Skeletal muscle satellite cell (primary cell): ENCODE measurements around the gene TLR4.
A peak's percentile ranks its signal among the peaks of the same experiment; 100 is the strongest.

Experiments
- H3K27me3 ChIP-seq: 2 replicates; pipeline ENCODE4 v1.7.0; 2013; ENCODE audit warnings: low read length; ENCODE audit not compliant: control insufficient read depth, insufficient read depth
- H3K36me3 ChIP-seq: 2 replicates; pipeline ENCODE4 v1.7.0; 2013; ENCODE audit warnings: mild to moderate bottlenecking, control low read depth, low read length; ENCODE audit not compliant: insufficient read depth
- H3K4me1 ChIP-seq: 2 replicates; pipeline ENCODE4 v1.7.0; 2013; ENCODE audit warnings: low read length; ENCODE audit not compliant: control insufficient read depth, insufficient read depth
- H3K4me2 ChIP-seq: 2 replicates; pipeline ENCODE4 v1.7.0; 2013; ENCODE audit warnings: mild to moderate bottlenecking, low read length
- H3K4me3 ChIP-seq: 2 replicates; pipeline ENCODE4 v1.7.0; 2013; ENCODE audit warnings: low read length
- H3K9ac ChIP-seq: 2 replicates; pipeline ENCODE4 v1.7.0; 2013; ENCODE audit warnings: mild to moderate bottlenecking, low read depth, low read length, moderate library complexity
- H3K9me3 ChIP-seq: replicated peaks from 2 replicates; pipeline ENCODE4 v1.7.0; 2013; ENCODE audit warnings: mild to moderate bottlenecking, control low read depth, low read length

TLR4 gene

DNA sequence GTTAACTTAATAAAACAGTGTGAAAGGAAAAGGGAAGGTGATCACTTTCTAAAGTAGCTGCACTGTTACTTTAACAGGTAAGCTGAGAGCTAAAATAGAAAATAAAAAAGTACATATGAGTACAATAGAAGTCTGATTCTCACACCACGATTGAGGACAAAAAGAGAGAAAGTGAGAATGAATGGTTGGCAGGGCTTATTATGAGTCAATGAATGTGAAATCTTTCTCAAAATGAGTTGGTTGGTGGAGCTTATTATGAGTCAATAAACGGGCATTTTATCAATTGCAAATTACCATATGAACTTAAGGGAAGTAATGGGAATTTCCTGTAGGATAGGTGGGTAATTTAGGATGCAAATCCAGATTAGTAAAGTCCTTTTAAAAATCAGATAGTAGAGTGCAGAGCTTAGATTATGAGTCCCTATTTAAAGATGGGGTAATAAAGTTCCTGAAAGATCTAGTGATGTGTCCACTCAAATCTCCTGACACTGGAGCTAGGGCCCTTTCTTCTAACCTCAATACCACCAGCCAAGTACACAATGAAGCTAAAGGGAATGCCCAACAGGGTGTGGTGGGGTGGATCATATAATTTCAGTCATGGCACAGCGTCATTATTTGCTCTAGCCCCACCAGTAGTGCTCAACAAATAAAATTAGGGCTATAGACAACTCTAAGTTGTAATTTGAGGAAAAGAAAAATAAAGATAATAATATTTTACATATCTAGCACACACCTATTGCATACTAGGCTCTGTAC, 21.1 kb upstream of the TLR4 start:
- H3K4me3 ChIP-seq: no peak overlapping the region
- no peaks in the 10 kb centered on the region for H3K27me3 ChIP-seq
- no peaks in the 10 kb centered on the region for H3K36me3 ChIP-seq
- H3K9ac ChIP-seq: no peak overlapping the region
- H3K4me2 ChIP-seq: peak overlapping the region; percentile 54
- H3K4me1 ChIP-seq: peaks cover 24% of the 10 kb centered on the region
- no peaks in the 10 kb centered on the region for H3K9me3 ChIP-seq

DNA sequence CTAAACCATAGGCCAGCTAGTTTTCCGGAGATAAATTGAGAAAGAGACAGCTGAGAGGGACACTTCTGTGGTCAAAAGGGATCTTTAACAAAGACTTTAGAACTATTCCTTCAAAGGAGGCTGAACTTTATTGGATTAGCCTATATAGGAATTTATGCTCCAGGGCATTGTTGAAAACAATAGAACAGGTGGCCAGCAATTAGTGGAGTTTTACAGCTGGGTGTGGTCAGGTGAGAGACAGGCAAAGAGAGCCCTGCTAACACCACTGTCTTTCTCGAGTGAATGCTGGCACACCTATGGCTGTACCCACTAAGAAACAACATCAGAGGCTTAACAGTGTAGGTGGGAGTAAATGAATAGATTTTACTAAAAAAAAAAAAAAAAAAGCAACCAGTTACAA, 16.7 kb upstream of the TLR4 start:
- no peak overlapping the region for H3K9ac ChIP-seq
- no peaks in the 10 kb centered on the region for H3K27me3 ChIP-seq
- no peaks in the 10 kb centered on the region for H3K36me3 ChIP-seq
- H3K9me3 ChIP-seq: no peaks in the 10 kb centered on the region
- no peak overlapping the region for H3K4me3 ChIP-seq
- H3K4me1 ChIP-seq: peaks cover 20% of the 10 kb centered on the region
- no peak overlapping the region for H3K4me2 ChIP-seq

DNA sequence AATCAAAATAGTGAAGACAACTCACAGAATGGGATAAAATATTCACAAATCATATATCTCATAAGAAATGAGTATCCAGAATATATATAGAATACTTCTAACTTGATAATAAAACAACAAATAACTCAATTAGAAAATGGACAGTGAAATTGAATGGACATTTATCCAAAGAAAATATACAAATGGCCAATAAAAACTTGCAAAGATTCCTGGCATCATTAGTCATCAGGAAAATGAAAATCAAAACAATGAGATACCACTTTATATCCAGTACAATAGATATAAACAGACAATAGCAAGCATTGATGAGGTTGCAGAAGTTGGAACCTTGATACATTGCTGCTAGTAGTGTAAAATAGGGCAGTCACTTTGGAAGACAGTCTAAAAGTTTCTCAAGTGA, 12.8 kb upstream of the TLR4 start:
- Histone ChIP-seq H3K9me3 (no peaks in the 10 kb centered on the region), H3K36me3 (no peaks in the 10 kb centered on the region), H3K4me2 (peak overlapping the region; percentile 33), H3K27me3 (no peaks in the 10 kb centered on the region), H3K4me1 (peaks cover 27% of the 10 kb centered on the region), H3K9ac (no peak overlapping the region), H3K4me3 (no peak overlapping the region)

DNA sequence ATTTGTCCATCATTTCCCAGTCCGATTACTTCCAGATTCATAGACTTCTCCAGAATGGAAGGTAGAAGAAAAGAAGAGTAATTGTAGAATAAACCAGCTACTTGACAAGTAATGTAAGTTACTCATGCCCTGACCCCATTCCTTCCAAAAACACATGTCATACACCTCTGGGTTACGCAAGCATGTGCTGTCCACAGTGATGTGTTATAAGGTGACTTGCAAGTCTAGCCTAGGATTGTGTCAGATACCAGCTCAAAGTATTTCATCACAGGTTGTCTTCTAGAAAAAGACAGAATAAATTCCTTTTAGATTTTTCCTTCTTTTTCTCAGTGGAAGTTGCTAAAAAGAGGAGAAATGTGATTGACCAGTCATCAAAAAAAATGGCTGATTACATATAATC, 8.0 kb upstream of the TLR4 start:
- Histone ChIP-seq H3K4me2 (no peak overlapping the region), H3K4me3 (no peak overlapping the region), H3K9ac (no peak overlapping the region), H3K36me3 (no peaks in the 10 kb centered on the region), H3K27me3 (no peaks in the 10 kb centered on the region), H3K4me1 (peaks cover 21% of the 10 kb centered on the region), H3K9me3 (no peaks in the 10 kb centered on the region)

DNA sequence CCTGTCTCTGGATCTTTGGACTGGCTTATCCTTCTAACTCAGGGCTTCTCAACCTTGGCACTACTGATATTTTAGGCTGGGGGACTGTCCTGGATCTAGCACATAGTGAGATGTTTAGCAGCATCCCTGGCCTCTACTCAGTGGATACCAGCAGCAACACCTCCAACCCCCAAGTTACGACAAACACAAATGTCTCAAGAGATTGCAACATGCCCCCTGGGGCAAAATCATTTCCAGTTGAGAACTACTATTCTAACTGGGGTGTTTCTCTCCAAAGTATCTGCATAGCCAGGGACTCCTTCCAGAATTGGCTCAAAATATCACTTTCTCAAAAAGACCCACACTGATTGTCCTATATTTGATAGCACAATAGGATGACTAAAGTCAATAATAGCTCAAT, 7.2 kb upstream of the TLR4 start:
- no peak overlapping the region for H3K4me3 ChIP-seq
- H3K9me3 ChIP-seq: no peaks in the 10 kb centered on the region
- no peak overlapping the region for H3K9ac ChIP-seq
- peaks cover 16% of the 10 kb centered on the region for H3K4me1 ChIP-seq
- H3K27me3 ChIP-seq: no peaks in the 10 kb centered on the region
- no peaks in the 10 kb centered on the region for H3K36me3 ChIP-seq
- no peak overlapping the region for H3K4me2 ChIP-seq

DNA sequence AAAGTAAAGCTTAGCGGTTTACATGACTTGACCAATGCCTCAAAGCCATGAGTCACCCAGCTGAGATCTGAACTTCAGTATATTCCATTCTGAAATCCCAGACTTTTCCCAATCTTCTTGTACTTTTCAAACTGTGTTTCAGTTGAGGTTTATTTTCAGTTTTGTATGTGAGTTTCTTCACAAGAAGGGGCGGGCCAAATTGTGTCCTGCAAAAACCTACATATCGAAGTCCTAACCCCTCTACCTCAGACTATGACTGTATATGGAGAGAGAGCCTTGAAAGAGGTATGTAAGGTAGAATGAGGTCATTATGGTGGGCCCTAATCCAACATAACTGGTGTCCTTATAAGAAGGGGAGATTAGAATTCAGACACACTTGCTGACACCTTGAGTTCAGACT, 666 bp upstream of the TLR4 start:
- Histone ChIP-seq H3K4me2 (peak overlapping the region; percentile 82), H3K27me3 (no peaks in the 10 kb centered on the region), H3K9me3 (no peaks in the 10 kb centered on the region), H3K36me3 (peaks cover 25% of the 10 kb centered on the region), H3K4me1 (peaks cover 28% of the 10 kb centered on the region), H3K9ac (peak overlapping the region; percentile 89), H3K4me3 (peak overlapping the region; percentile 73)

DNA sequence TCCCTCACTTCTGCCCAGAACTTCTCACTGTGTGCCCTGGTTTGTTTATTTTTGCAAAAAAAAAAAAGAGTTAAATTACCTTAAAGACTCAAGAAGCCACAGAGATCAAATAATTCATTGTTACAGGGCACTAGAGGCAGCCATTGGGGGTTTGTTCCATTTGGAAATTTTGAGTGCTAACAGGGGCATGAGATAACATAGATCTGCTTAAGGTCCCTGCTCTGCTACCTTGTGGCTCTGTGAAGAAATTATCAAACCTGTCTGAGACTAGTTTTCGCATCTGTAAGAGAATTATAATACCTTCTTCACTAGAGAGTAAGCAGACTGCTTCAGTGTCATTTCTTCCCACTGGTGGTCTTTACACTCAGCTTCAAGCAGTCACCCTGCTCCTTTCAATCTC, 394 bp downstream of the TLR4 start:
- peak overlapping the region; percentile 89 for H3K9ac ChIP-seq
- peak overlapping the region; percentile 73 for H3K4me3 ChIP-seq
- peaks cover 28% of the 10 kb centered on the region for H3K4me1 ChIP-seq
- peak overlapping the region; percentile 82 for H3K4me2 ChIP-seq
- H3K9me3 ChIP-seq: no peaks in the 10 kb centered on the region
- H3K36me3 ChIP-seq: peaks cover 34% of the 10 kb centered on the region
- no peaks in the 10 kb centered on the region for H3K27me3 ChIP-seq

DNA sequence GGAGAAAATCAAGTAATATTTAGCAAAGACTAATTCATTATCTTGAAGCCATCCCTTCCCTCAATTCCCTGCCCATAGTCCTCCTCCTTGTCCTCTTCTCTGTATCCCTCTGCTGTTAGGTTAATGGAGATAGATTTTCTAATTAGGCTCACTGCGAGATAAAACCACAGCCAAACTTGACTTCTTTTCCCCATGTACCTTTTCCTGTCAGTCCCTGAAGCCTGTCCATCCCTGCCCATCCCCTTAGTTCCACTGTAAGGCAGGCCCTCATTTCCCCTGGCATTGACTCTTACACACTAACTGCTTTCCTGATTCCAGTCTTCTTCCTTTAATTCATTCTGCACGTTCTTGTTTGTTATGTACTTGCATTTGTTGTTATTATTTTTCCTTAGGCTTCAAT, 1.2 kb downstream of the TLR4 start:
- peak overlapping the region; percentile 73 for H3K4me3 ChIP-seq
- H3K9ac ChIP-seq: peak overlapping the region; percentile 89
- H3K4me2 ChIP-seq: peak overlapping the region; percentile 82
- no peaks in the 10 kb centered on the region for H3K9me3 ChIP-seq
- H3K4me1 ChIP-seq: peaks cover 28% of the 10 kb centered on the region
- H3K36me3 ChIP-seq: peaks cover 39% of the 10 kb centered on the region
- no peaks in the 10 kb centered on the region for H3K27me3 ChIP-seq

DNA sequence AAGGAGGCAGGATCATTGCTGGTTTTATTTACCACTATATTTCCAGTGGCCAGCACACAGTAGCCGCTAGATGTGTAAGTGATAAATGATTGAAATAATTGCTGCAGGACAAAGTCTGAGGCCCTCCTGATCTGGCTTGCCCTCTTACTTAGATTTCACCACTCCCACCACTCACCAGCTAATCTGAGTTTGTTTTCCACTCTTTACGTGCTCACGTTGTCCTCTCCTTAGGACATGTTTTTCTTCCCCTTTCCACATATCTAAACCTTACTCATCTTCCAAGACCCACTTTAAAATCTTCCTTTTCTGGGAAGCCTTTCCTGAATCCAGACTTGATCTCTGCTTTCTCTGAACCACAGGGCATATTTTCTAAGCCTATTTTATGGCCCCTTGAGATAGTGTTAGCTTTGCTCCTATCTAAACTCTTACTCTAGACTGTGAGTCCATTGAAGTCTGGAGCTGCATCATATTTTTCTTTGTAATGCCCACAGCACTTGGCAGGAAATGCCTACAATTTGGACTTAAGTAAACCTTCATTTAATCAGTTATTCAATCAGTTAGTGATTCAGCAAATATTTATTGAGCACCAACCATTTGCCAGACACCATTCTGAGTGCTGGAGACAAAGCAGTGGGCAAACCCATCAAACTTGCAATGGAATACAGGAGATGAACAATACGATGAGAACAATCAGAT, 2.4 kb downstream of the TLR4 start:
- Histone ChIP-seq H3K27me3 (no peaks in the 10 kb centered on the region), H3K4me3 (peak overlapping the region; percentile 73), H3K9me3 (no peaks in the 10 kb centered on the region), H3K4me1 (peaks cover 28% of the 10 kb centered on the region), H3K36me3 (peaks cover 51% of the 10 kb centered on the region), H3K9ac (peak overlapping the region; percentile 48), H3K4me2 (peak overlapping the region; percentile 82)

DNA sequence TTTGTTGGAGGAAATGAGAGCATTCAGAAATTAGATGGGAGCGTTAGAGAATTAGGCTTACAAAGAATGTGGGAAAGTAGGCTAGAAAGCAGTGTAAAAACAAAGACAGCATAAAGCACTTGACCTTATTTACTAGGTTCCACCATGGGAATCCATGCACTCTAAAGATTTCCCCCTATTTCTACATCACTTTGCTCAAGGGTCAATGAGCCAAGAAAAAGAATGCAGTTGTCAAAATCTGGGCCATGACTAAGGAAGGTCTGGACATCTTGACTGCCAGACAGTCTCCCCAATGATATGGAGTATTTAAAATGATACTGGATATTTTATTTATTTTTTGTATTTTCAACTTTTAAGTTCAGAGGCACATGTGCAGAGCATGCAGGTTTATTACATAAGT, 3.4 kb downstream of the TLR4 start:
- Histone ChIP-seq H3K9ac (no peak overlapping the region), H3K4me1 (peaks cover 28% of the 10 kb centered on the region), H3K27me3 (no peaks in the 10 kb centered on the region), H3K36me3 (peaks cover 61% of the 10 kb centered on the region), H3K9me3 (no peaks in the 10 kb centered on the region), H3K4me3 (peak overlapping the region; percentile 73), H3K4me2 (peak overlapping the region; percentile 82)

DNA sequence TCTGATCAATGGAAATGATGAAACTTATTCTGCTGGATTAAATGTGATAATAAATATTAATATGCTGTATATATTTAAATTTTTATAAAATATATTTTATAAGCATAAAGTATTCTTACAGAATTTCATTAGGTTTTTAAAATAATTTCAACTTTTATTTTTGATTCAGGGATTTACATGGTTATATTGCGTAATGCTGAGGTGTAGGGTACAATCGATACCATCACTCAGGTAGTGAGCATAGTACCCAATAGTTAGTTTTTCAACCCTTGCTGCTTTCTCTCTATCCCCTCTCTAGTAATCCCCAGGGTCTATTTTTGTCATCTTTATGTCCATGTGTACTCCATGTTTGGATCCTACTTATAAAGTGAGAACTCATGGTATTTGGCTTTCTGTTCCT, 5.7 kb downstream of the TLR4 start:
- peaks cover 18% of the 10 kb centered on the region for H3K4me1 ChIP-seq
- H3K4me2 ChIP-seq: no peak overlapping the region
- H3K4me3 ChIP-seq: no peak overlapping the region
- H3K9me3 ChIP-seq: no peaks in the 10 kb centered on the region
- H3K36me3 ChIP-seq: peaks cover 84% of the 10 kb centered on the region
- no peak overlapping the region for H3K9ac ChIP-seq
- H3K27me3 ChIP-seq: no peaks in the 10 kb centered on the region

DNA sequence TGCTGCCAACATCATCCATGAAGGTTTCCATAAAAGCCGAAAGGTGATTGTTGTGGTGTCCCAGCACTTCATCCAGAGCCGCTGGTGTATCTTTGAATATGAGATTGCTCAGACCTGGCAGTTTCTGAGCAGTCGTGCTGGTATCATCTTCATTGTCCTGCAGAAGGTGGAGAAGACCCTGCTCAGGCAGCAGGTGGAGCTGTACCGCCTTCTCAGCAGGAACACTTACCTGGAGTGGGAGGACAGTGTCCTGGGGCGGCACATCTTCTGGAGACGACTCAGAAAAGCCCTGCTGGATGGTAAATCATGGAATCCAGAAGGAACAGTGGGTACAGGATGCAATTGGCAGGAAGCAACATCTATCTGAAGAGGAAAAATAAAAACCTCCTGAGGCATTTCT, 10.1 kb downstream of the TLR4 start:
- Histone ChIP-seq H3K9me3 (no peaks in the 10 kb centered on the region), H3K4me2 (no peak overlapping the region), H3K36me3 (peaks cover 70% of the 10 kb centered on the region), H3K4me1 (peaks cover 21% of the 10 kb centered on the region), H3K27me3 (no peaks in the 10 kb centered on the region), H3K4me3 (no peak overlapping the region), H3K9ac (no peak overlapping the region)
